ENCODE data around the gene FBXO9.
"Not testable (repeated sequence)": the region's sequence is repeated elsewhere in the genome, so short reads cannot be mapped to it uniquely, and the experiment has no call there.

Gene FBXO9

GRCh38 chr6:53048431-53049195 lies 16.6 kb upstream of the FBXO9 start:
- no peak for DNase-seq (ENCODE audit: low read depth in 2 of 2)

GRCh38 chr6:53049415-53049814 lies 15.8 kb upstream of the FBXO9 start:
- DNase-seq (ENCODE audit: low read depth in 2 of 2): no peak

GRCh38 chr6:53052152-53052551 lies 13.1 kb upstream of the FBXO9 start:
- not testable (repeated sequence) for DNase-seq (ENCODE audit: low read depth in 2 of 2)

- DNase-seq (ENCODE audit: low read depth in 2 of 2): no peak
Observed at GRCh38 chr6:53054532-53054931, 10.7 kb upstream of the FBXO9 start.

- DNase-seq (ENCODE audit: low read depth in 2 of 2): no peak
Observed at GRCh38 chr6:53055873-53056272, 9.3 kb upstream of the FBXO9 start.

- no peak for DNase-seq (ENCODE audit: low read depth in 2 of 2)
Observed at GRCh38 chr6:53056273-53056672, 8.9 kb upstream of the FBXO9 start.

- no peak for DNase-seq (ENCODE audit: low read depth in 2 of 2)
Observed at GRCh38 chr6:53058388-53059195, 6.6 kb upstream of the FBXO9 start.

- no peak for DNase-seq (ENCODE audit: low read depth in 2 of 2)
Observed at GRCh38 chr6:53059648-53060589, 5.3 kb upstream of the FBXO9 start.

- no peak for DNase-seq (ENCODE audit: low read depth in 2 of 2)
Observed at GRCh38 chr6:53062169-53062539, 3.0 kb upstream of the FBXO9 start.

GRCh38 chr6:53064255-53064654 lies 949 bp upstream of the FBXO9 start:
- not testable (repeated sequence) for DNase-seq (ENCODE audit: low read depth in 2 of 2)

- DNase-seq (ENCODE audit: low read depth in 2 of 2): peak; percentile 88 to 89
Observed at GRCh38 chr6:53064726-53065265, 408 bp upstream of the FBXO9 start.

- peak in 1 of 2 donors; percentile 8 for DNase-seq (ENCODE audit: low read depth in 2 of 2)
Observed at GRCh38 chr6:53066077-53066417, 843 bp downstream of the FBXO9 start.

GRCh38 chr6:53066874-53067706 lies 1.9 kb downstream of the FBXO9 start:
- DNase-seq (ENCODE audit: low read depth in 2 of 2): no peak

- no peak for DNase-seq (ENCODE audit: low read depth in 2 of 2)
Observed at GRCh38 chr6:53067849-53068361, 2.7 kb downstream of the FBXO9 start.

GRCh38 chr6:53069427-53069826 lies 4.2 kb downstream of the FBXO9 start:
- no peak for DNase-seq (ENCODE audit: low read depth in 2 of 2)

GRCh38 chr6:53070806-53071205 lies 5.6 kb downstream of the FBXO9 start:
- peak in 1 of 2 donors; percentile 4 for DNase-seq (ENCODE audit: low read depth in 2 of 2)

GRCh38 chr6:53074347-53074746 lies 9.1 kb downstream of the FBXO9 start:
- no peak for DNase-seq (ENCODE audit: low read depth in 2 of 2)

GRCh38 chr6:53080813-53081212 lies 15.6 kb downstream of the FBXO9 start:
- DNase-seq (ENCODE audit: low read depth in 2 of 2): no peak

- DNase-seq (ENCODE audit: low read depth in 2 of 2): no peak
Observed at GRCh38 chr6:53086302-53086701, 21.1 kb downstream of the FBXO9 start.

GRCh38 chr6:53089948-53090347 lies 24.7 kb downstream of the FBXO9 start:
- no peak for DNase-seq (ENCODE audit: low read depth in 2 of 2)

GRCh38 chr6:53090576-53090975 lies 25.4 kb downstream of the FBXO9 start:
- no peak for DNase-seq (ENCODE audit: low read depth in 2 of 2)
